AG04449 (cell line): Measurements from ENCODE around the gene PNMA1.

Experiments
- CTCF ChIA-PET: fragments of 350-600 bp; formaldehyde crosslinking; extraction: SDS; loops from one replicate; lab custom pipeline; 2021; ENCODE audit warnings: antibody characterized with exemption; lab: Yijun Ruan, JAX
- POLR2A ChIA-PET: fragments of 400-600, 350-600 bp; formaldehyde crosslinking; extraction: SDS; loops from one replicate; lab custom pipeline; 2020; ENCODE audit warnings: antibody characterized with exemption, inconsistent platforms; lab: Yijun Ruan, JAX
- DNase-seq: peaks from one replicate; pipeline ENCODE4 v3.0.0-alpha.2; 2010; ENCODE audit warnings: low read depth, low spot score
- H3K4me3 ChIP-seq: 2 replicates; pipeline ENCODE4 v1.5.1; 2011; ENCODE audit warnings: low read depth, mild to moderate bottlenecking, control low read depth, low read length
- TF ChIP-seq, protein P1 (sequence below): IDR thresholded peaks from one replicate; pipeline ENCODE4 v1.5.1; 2011; ENCODE audit warnings: mild to moderate bottlenecking, moderate library complexity, low read length, control low read depth, inconsistent platforms; ENCODE audit not compliant: insufficient read depth; ENCODE audit errors: missing control alignments

PNMA1 gene

DNA sequence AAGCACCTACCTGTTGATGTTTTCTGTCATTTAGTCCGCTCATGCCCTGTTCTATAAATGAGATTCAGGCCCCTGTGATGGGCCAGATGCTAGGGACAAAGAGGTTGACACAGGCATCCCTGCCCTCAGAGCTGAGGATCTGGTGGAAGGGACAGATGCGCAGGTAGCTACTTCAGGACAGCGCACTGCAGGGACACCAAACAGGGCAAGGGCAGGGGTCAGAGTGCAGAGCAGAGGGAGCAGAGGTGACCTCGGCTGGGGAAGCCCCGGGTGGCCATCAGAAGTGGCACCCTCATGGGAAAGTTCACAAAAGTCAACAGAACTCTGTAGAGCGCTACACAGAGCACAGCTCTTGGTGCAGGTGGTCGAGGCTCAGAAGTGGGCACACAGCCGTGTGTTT is 5.6 kb upstream of the PNMA1 start:
- H3K4me3 ChIP-seq: no peak overlapping the region
- no peak for DNase-seq
- ChIA-PET CTCF (interaction anchor here (1.8 kb wide), 1 partner anchor 9 kb away, joined by 12 read pairs; no protein-coding TSS in a partner anchor), POLR2A (interaction anchor here (0.6 kb wide), 1 partner anchor 1506 kb away, joined by 3 read pairs; no protein-coding TSS in a partner anchor)
- TF ChIP-seq, protein P1, sequence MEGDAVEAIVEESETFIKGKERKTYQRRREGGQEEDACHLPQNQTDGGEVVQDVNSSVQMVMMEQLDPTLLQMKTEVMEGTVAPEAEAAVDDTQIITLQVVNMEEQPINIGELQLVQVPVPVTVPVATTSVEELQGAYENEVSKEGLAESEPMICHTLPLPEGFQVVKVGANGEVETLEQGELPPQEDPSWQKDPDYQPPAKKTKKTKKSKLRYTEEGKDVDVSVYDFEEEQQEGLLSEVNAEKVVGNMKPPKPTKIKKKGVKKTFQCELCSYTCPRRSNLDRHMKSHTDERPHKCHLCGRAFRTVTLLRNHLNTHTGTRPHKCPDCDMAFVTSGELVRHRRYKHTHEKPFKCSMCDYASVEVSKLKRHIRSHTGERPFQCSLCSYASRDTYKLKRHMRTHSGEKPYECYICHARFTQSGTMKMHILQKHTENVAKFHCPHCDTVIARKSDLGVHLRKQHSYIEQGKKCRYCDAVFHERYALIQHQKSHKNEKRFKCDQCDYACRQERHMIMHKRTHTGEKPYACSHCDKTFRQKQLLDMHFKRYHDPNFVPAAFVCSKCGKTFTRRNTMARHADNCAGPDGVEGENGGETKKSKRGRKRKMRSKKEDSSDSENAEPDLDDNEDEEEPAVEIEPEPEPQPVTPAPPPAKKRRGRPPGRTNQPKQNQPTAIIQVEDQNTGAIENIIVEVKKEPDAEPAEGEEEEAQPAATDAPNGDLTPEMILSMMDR: no peak

DNA sequence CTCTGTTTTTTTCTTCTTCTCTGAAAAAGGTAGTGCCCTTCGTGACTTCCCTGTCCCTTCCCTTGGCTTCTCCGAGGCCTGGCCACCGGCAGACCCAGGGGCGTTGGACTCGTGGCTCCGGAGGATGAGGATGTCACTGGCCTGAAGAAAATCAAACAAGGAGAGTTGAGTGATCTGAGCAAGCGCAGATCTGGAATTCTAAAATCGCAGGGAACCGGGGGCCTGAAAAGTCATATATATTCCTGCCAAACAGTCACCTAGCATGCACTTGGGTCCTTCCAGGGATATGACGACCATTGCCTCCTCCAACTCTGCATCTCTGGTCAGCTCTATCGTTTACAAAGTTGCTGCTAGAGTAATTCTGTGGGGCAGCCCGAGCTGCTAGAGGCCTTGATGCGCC is 5.2 kb upstream of the PNMA1 start:
- ChIA-PET CTCF (interaction anchor here (1.8 kb wide), 1 partner anchor 10 kb away, joined by 12 read pairs; no protein-coding TSS in a partner anchor), POLR2A (interaction anchor here (0.6 kb wide), 1 partner anchor 1506 kb away, joined by 3 read pairs; no protein-coding TSS in a partner anchor)
- no peak for DNase-seq
- TF ChIP-seq, protein P1: no peak
- no peak overlapping the region for H3K4me3 ChIP-seq

DNA sequence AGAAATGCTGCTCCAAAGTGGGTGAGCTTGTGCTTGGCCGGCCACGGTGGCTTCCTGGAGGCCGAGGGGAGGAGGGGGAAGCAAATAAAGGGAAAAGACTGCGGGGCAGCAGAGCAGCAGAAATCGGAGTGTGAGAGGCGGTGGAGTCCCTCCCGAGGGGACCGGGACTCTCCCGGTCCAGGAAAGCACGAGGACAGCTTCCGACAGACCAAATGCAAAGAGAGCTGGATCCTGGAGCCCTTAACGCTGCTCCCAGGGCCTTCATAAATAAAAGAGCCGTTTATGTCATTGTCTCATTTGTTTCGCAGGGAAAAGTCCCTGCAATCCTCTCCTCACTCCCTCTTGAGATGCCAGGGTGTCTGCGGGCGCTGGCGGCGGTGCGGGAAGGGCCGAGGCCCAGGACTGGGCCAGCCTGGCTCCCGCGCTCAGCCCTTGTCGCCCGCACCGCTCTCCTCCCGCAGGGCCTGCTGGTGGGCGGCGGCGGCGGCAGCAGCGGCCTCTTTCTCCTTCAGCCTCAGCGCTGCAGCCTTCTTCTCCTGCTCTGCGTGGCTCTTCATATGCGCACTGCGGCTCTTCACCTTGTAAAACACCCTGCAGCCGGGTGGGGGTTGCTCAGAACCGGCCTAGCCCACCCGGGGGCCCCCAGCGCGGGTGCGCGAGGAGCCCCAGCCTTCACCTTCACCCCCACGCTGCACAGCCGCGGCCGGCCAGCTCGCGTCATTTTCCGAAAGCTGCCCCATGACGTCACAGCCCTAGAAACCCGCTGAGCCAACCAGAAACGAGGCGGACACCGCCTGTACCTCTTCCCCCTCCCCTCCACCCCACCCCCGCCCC is 4.5 kb upstream of the PNMA1 start:
- ChIA-PET POLR2A (no interaction called here), CTCF (interaction anchor here (0.6 to 4.0 kb wide), 4 partner anchors 10 to 148 kb away, joined by 3 to 35 read pairs (median 8); no protein-coding TSS in a partner anchor)
- DNase-seq: no peak
- H3K4me3 ChIP-seq: no peak overlapping the region
- TF ChIP-seq, protein P1: no peak

DNA sequence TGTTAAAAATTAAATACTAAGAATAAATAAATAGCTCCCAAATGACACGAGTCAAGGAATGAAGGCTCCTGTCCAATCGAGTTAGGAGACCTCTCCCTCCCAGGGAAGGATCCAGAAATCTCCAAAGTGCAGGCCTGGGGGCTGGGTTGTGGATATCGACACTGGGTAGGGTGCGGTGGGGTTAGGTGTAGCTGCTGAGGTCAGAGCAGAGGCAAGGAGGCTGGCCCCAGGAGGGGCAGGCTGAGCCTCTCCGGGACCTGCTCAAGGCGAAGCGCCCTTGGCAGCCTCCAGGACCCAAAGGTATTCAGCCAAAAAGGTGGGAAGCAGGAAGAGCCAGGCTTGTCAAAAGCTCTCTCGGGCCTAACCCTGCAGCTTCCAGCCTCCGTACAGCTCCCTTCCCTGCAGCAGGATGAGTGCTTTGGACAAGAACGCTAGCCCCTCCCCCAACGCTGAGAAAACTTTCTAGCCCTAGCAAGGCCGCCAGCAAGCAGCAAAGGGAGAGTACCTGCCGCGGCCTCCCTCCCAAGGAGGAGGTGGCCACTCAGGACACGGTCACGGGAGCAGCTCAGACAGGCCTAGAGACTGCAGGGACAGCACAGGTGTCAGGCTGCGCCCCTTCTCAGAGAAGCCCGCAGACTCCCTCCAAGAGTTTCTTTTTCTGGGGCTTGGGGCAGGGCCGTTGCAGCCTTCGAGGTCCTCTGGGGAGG is 3.7 kb upstream of the PNMA1 start:
- no peak for DNase-seq
- no peak overlapping the region for H3K4me3 ChIP-seq
- TF ChIP-seq, protein P1: no peak
- POLR2A ChIA-PET: interaction anchor here (1.4 kb wide), 1 partner anchor 68 kb away, joined by 4 read pairs; no protein-coding TSS in a partner anchor
- CTCF ChIA-PET: interaction anchor here (0.5 to 4.0 kb wide), 7 partner anchors 11 to 301 kb away, joined by 3 to 35 read pairs (median 3); partner anchors contain the start of genes BBOF1 and ENTPD5

DNA sequence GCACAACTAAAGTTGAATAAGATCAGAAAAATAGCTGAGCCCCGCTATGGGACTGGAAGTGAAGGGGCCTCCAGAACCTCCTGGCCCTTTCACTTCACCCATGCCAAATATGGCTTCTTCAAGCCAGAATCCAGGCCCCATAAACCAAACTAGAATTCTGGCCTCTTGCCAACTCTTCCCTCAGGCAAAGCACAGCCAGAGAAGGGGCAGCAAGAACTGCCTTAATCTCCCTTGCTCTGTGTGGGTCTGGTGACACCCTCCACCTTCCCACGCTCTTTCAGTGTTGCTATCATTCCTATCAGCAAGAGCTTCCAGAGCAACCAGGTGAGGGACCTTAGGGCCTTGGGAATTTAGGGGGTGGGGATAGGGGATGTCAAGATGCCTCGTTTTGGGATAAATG is 3.1 kb upstream of the PNMA1 start:
- no peak overlapping the region for H3K4me3 ChIP-seq
- no peak for DNase-seq
- ChIA-PET POLR2A (interaction anchor here (1.4 kb wide), 1 partner anchor 68 kb away, joined by 4 read pairs; no protein-coding TSS in a partner anchor), CTCF (interaction anchor here (0.5 to 4.0 kb wide), 6 partner anchors 12 to 302 kb away, joined by 3 to 35 read pairs (median 4); partner anchors contain the start of genes BBOF1 and ENTPD5)
- TF ChIP-seq, protein P1: no peak
